GM12878 (cell line): ENCODE measurements around the gene USP36. TPM values are rescaled to one million over a fixed set of nuclear protein-coding genes. Genes with fewer than 3 reads are reported as not detected.

Source experiments
- ATAC-seq: fragments of 200-7000 bp; cut with Tn5 transposase; 3 replicates; pipeline ENCODE4 v1.9.1; 2020; ENCODE audit warnings: mild to moderate bottlenecking, moderate library complexity
- BruUV-seq: library from RNA; stranded (reverse); fragments of 400-500 nt; replicated peaks from 2 replicates; lab custom pipeline; 2021; lab: Mats Ljungman, UMichigan
- CTCF ChIA-PET: fragments of 300-600 bp; sonication (Branson Sonifier 250); formaldehyde crosslinking; extraction: SDS; loops from one replicate; lab custom pipeline; 2021; ENCODE audit warnings: inconsistent platforms; lab: Yijun Ruan, JAX
- POLR2A ChIA-PET: fragments of 350-600 bp; formaldehyde crosslinking; extraction: SDS; loops from one replicate; lab custom pipeline; 2021; ENCODE audit warnings: inconsistent platforms; lab: Charles Lee
- RAD21 ChIA-PET: fragments of 300-600 bp; sonication (Branson Sonifier 250); formaldehyde crosslinking; loops from one replicate; lab custom pipeline; 2023; ENCODE audit warnings: antibody characterized with exemption; ENCODE audit not compliant: unreplicated experiment; lab: Charles Lee
- SMC1A ChIA-PET: fragments of 300-600 bp; sonication (Branson Sonifier 250); formaldehyde crosslinking; loops from one replicate; lab custom pipeline; 2023; ENCODE audit not compliant: unreplicated experiment, uncharacterized antibody; lab: Charles Lee
- DNase-seq: peaks from one replicate; pipeline ENCODE4 v3.0.0-alpha.2; 2011; ENCODE audit warnings: low read depth, low spot score
- FAIRE-seq: peaks from 3 replicates; lab custom pipeline; 2011; peaks lifted over from hg19 to GRCh38; lab: Jason Lieb, UNC
- H2AFZ ChIP-seq: 2 replicates; pipeline ENCODE4 v1.6.0; 2011; ENCODE audit warnings: low read depth, low read length, control low read depth; ENCODE audit not compliant: control insufficient read depth
- H3K27ac ChIP-seq: 2 replicates; pipeline ENCODE4 v1.5.1; 2011; ENCODE audit warnings: control low read depth; ENCODE audit not compliant: control insufficient read depth, insufficient read depth
- H3K27me3 ChIP-seq, 2 experiments: replicated peaks in 1 of 2; 2 replicates each; pipeline versions ENCODE4 v1.6.0 to v1.6.1; 2011; ENCODE audit warnings: low read length in 1 of 2; ENCODE audit not compliant: control insufficient read depth in 2 of 2, insufficient read depth in 2 of 2
- H3K36me3 ChIP-seq, 2 experiments: 2 replicates each; pipeline ENCODE4 v1.5.1; 2011; ENCODE audit warnings: low read length in 1 of 2; ENCODE audit not compliant: control insufficient read depth in 2 of 2, insufficient read depth in 2 of 2
- H3K4me1 ChIP-seq: 2 replicates; pipeline ENCODE4 v1.6.1; 2011; ENCODE audit warnings: mild to moderate bottlenecking, low read length, moderate library complexity, mixed read lengths; ENCODE audit not compliant: control insufficient read depth, insufficient read depth
- H3K4me2 ChIP-seq: 2 replicates; pipeline ENCODE4 v1.6.0; 2011; ENCODE audit warnings: control low read depth; ENCODE audit not compliant: control insufficient read depth, insufficient read depth
- H3K4me3 ChIP-seq: fragments of 200-600 bp; sonication (generic); 2 replicates; pipeline ENCODE4 v1.5.1; 2016
- H3K79me2 ChIP-seq: 2 replicates; pipeline ENCODE4 v1.6.0; 2011; ENCODE audit warnings: low read length; ENCODE audit not compliant: control insufficient read depth, insufficient read depth
- H3K9ac ChIP-seq: 2 replicates; pipeline ENCODE4 v1.8.0; 2011; ENCODE audit warnings: low read length, control low read depth, mixed read lengths; ENCODE audit not compliant: control insufficient read depth, insufficient read depth
- H3K9me3 ChIP-seq: replicated peaks from 3 replicates; pipeline ENCODE4 v1.5.1; 2011; ENCODE audit warnings: mild to moderate bottlenecking, low read length; ENCODE audit not compliant: control insufficient read depth, insufficient read depth
- H4K20me1 ChIP-seq: 2 replicates; pipeline ENCODE4 v1.6.0; 2011; ENCODE audit not compliant: control insufficient read depth, insufficient read depth
- E2F8 ChIP-seq: fragments of 450-650 bp; IDR thresholded peaks from 2 replicates; pipeline ENCODE4 v1.6.1; 2018; ENCODE audit warnings: mild to moderate bottlenecking, low read depth, moderate library complexity; ENCODE audit not compliant: partially characterized antibody
- NFYA ChIP-seq: IDR thresholded peaks from 2 replicates; pipeline ENCODE4 v1.6.1; 2011; ENCODE audit warnings: low read depth, mild to moderate bottlenecking, low read length, improper control_type of control experiment, borderline replicate concordance
- RB1 ChIP-seq: fragments of 450-650 bp; formaldehyde crosslinking; IDR thresholded peaks from 2 replicates; pipeline ENCODE4 v1.6.1; 2017; ENCODE audit warnings: mild to moderate bottlenecking, borderline replicate concordance
- ZBTB4 ChIP-seq: fragments of 450-650 bp; formaldehyde crosslinking; IDR thresholded peaks from 2 replicates; pipeline ENCODE4 v1.4.0; 2022; ENCODE audit warnings: mild to moderate bottlenecking, moderate library complexity
- WGBS: methylation state at CpG from one replicate; pipeline ENCODE4 v1.1.6; 2016; ENCODE audit warnings: low lambda C conversion rate; ENCODE audit not compliant: insufficient replicate concordance, insufficient coverage; ENCODE audit errors: missing lambda C conversion rate; 5-methylcytosine and 5-hydroxymethylcytosine counted together
- in situ Hi-C: fragments of 300-500 bp; cut with MboI; formaldehyde crosslinking; loops from 9 replicates; pipeline ENCODE4 v1.14.3; 2018; ENCODE audit warnings: mixed read lengths
- intact Hi-C: fragments of 100-400 bp; cut with micrococcal nuclease; formaldehyde crosslinking; loops from one replicate; pipeline ENCODE4 v1.14.2; 2022; ENCODE audit not compliant: unreplicated experiment
- polyA plus RNA-seq, 11 experiments: library from polyadenylated mRNA; depleted of rRNA in 4 of 11; unstranded in 6 of 11; stranded (reverse) in 5 of 11; fragments of >200 nt; fragmentation: Nextera tagmentation in 4 of 11; fragmentation: Illumina TruSeq in 1 of 11; extraction: Ambion mirVana in 4 of 11; extraction: Trizol in 1 of 11; gene quantifications; 1 replicate in 1 of 11; 2 replicates in 10 of 11; pipeline versions ENCODE4 v1.2.1 to v1.2.3, GENCODE V29; 2011 to 2016; ENCODE audit warnings: inconsistent platforms in 2 of 11, missing spikeins in 2 of 11, low read depth in 1 of 11
- total RNA-seq, 4 experiments: library from RNA; depleted of rRNA in 3 of 4; stranded (reverse); fragments of >200 nt in 3 of 4; fragmentation: Illumina TruSeq in 1 of 4; extraction: Trizol in 1 of 4; gene quantifications; 2 replicates each; pipeline versions ENCODE4 v1.2.1 to v1.2.3, GENCODE V29; 2013 to 2021

USP36 gene
- total and polyA plus RNA-seq, 10 of the 15 experiments (the other 5 are each of a cell fraction or from before 2014, with no cell fraction given) = 7.2 to 65.7 (median 33.6) TPM

GRCh38 chr17:78832541-78832810 lies 8.1 kb downstream of the USP36 start:
- Histone ChIP-seq H3K4me1 (no peaks in the 10 kb centered on the region), H2AFZ (no peak overlapping the region), H3K36me3 (peaks cover 19 to 53% of the 10 kb centered on the region in 2 experiments), H4K20me1 (no peaks in the 10 kb centered on the region; the same call in 1 of the 2 replicates), H3K4me2 (no peak overlapping the region), H3K27ac (no peak overlapping the region), H3K79me2 (peaks cover 13% of the 10 kb centered on the region), H3K9ac (no peak overlapping the region), H3K27me3 (no peaks in the 10 kb centered on the region), H3K9me3 (no peaks in the 10 kb centered on the region), H3K4me3 (no peak overlapping the region)
- ChIA-PET RAD21 (no interaction called here), POLR2A (no interaction called here), CTCF (no interaction called here), SMC1A (no interaction called here)
- FAIRE-seq (no peak), DNase-seq (no peak), ATAC-seq (no peak)
- intact Hi-C loops = no loop called here
- BruUV-seq = no TSS peak
- 100% methylated on average over 2 of the region's 2 CpGs for WGBS
- in situ Hi-C loops = no loop called here
- no peak for TF ChIP-seq RB1
- no peak for TF ChIP-seq ZBTB4 (CRISPR knock-in tag)
- no peak for TF ChIP-seq E2F8
- no peak for TF ChIP-seq NFYA
